Caco-2 (cell line): ENCODE data around the gene TDO2. TPM values are rescaled to one million over a fixed set of nuclear protein-coding genes. Genes with fewer than 3 reads are reported as not detected.
"Not testable (repeated sequence)": the region's sequence is repeated elsewhere in the genome, so short reads cannot be mapped to it uniquely, and the experiment has no call there.

Experiments used
- BruUV-seq: library from RNA; stranded (reverse); fragments of 400-500 nt; replicated peaks from 2 replicates; lab custom pipeline; 2021; lab: Mats Ljungman, UMichigan
- CTCF ChIA-PET: fragments of 300-600 bp; sonication (Branson Sonifier 250); formaldehyde crosslinking; loops from one replicate; lab custom pipeline; 2022; ENCODE audit warnings: antibody characterized with exemption; lab: Charles Lee
- POLR2A ChIA-PET: fragments of 300-600 bp; sonication (Branson Sonifier 250); formaldehyde crosslinking; loops from one replicate; lab custom pipeline; 2022; ENCODE audit warnings: antibody characterized with exemption; lab: Charles Lee
- DNase-seq, 2 experiments: peaks; one replicate each; pipeline versions ENCODE4 v3.0.0 to v3.0.0-alpha.2; 2020 to 2022
- H3K27me3 ChIP-seq: replicated peaks from 2 replicates; pipeline ENCODE4 v1.6.0; 2011; ENCODE audit warnings: low read length; ENCODE audit not compliant: control insufficient read depth, insufficient read depth
- H3K36me3 ChIP-seq: 2 replicates; pipeline ENCODE4 v1.5.1; 2011; ENCODE audit warnings: low read length; ENCODE audit not compliant: control insufficient read depth, insufficient read depth
- H3K4me1 ChIP-seq: fragments of 250-450 bp; sonication (Bioruptor Pico); 2 replicates; pipeline ENCODE4 v1.5.1; 2020; ENCODE audit warnings: mild to moderate bottlenecking
- H3K4me3 ChIP-seq: 2 replicates; pipeline ENCODE4 v1.5.1; 2011; ENCODE audit warnings: low read depth, mild to moderate bottlenecking, control low read depth, low read length
- H3K9me3 ChIP-seq: fragments of 250-450 bp; sonication (Bioruptor Pico); 2 replicates; pipeline ENCODE4 v1.5.1; 2020; ENCODE audit warnings: mild to moderate bottlenecking, moderate library complexity
- H3K27ac Mint-ChIP-seq: one replicate; pipeline ENCODE4 v1.8.0; 2022; ENCODE audit warnings: mixed read lengths; ENCODE audit not compliant: unreplicated experiment
- H3K27me3 Mint-ChIP-seq: one replicate; pipeline ENCODE4 v1.8.0; 2022; ENCODE audit warnings: mixed read lengths; ENCODE audit not compliant: insufficient read depth, unreplicated experiment
- H3K36me3 Mint-ChIP-seq: one replicate; pipeline ENCODE4 v1.8.0; 2022; ENCODE audit warnings: mild to moderate bottlenecking, mixed read lengths; ENCODE audit not compliant: insufficient read depth, unreplicated experiment
- H3K4me1 Mint-ChIP-seq: one replicate; pipeline ENCODE4 v1.8.0; 2022; ENCODE audit warnings: low read depth, mixed read lengths; ENCODE audit not compliant: unreplicated experiment
- H3K4me3 Mint-ChIP-seq: one replicate; pipeline ENCODE4 v1.8.0; 2022; ENCODE audit warnings: mild to moderate bottlenecking, moderate library complexity, mixed read lengths; ENCODE audit not compliant: unreplicated experiment
- H3K9me3 Mint-ChIP-seq: one replicate; pipeline ENCODE4 v1.8.0; 2022; ENCODE audit warnings: mixed read lengths; ENCODE audit not compliant: unreplicated experiment
- intact Hi-C: fragments of 100-400 bp; cut with micrococcal nuclease; formaldehyde crosslinking; loops from one replicate; pipeline ENCODE4 v1.10.0; 2022; ENCODE audit not compliant: unreplicated experiment
- total RNA-seq: library from RNA; stranded (reverse); gene quantifications from 2 replicates; pipeline ENCODE4 v1.2.3, GENCODE V29; 2022
- TF ChIP-seq, protein P1 (sequence below), 2 experiments: fragments of 200-600 bp in 1 of 2; IDR thresholded peaks; 1 replicate in 1 of 2; 2 replicates in 1 of 2; pipeline versions ENCODE4 v1.5.1 to v1.8.0; 2011 to 2022; ENCODE audit warnings: antibody characterized with exemption in 1 of 2, control low read depth in 1 of 2, inconsistent platforms in 1 of 2, low read depth in 1 of 2, low read length in 1 of 2, mild to moderate bottlenecking in 1 of 2, moderate library complexity in 1 of 2; ENCODE audit not compliant: insufficient read depth in 1 of 2, severe bottlenecking in 1 of 2, unreplicated experiment in 1 of 2

The TDO2 gene
- total RNA-seq, 1 experiment from 2014 or later, result 4.7 TPM

DNA sequence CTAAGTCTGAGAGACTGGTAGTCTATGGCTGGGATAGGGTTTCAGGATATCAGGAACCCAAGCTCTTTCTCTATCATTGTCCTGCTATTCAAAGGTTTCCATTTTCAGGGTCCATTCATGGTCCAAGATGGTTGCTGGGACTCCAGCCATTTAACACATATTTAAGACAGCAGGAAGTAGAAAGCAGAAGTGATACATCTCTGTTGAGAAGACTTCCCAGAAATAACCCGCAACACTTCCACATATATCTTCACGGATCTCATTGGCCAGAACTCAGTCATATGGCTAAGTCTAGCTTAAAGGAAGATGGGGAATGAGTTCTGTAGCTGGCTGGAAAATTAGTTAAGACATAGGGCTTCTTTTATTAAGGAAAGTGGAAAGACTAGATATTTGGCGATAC lies 26.3 kb downstream of the TDO2 start:
- no peak overlapping the region for H3K4me3 Mint-ChIP-seq
- intact Hi-C loops, result no loop called here
- TF ChIP-seq, protein P1, sequence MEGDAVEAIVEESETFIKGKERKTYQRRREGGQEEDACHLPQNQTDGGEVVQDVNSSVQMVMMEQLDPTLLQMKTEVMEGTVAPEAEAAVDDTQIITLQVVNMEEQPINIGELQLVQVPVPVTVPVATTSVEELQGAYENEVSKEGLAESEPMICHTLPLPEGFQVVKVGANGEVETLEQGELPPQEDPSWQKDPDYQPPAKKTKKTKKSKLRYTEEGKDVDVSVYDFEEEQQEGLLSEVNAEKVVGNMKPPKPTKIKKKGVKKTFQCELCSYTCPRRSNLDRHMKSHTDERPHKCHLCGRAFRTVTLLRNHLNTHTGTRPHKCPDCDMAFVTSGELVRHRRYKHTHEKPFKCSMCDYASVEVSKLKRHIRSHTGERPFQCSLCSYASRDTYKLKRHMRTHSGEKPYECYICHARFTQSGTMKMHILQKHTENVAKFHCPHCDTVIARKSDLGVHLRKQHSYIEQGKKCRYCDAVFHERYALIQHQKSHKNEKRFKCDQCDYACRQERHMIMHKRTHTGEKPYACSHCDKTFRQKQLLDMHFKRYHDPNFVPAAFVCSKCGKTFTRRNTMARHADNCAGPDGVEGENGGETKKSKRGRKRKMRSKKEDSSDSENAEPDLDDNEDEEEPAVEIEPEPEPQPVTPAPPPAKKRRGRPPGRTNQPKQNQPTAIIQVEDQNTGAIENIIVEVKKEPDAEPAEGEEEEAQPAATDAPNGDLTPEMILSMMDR (IDR thresholded peaks at IDR 0.05; ENCODE audit: insufficient read depth in 1 of 2, low read depth in 1 of 2, low read length in 1 of 2, severe bottlenecking in 1 of 2, unreplicated experiment in 1 of 2), result no peak
- Histone ChIP-seq H3K9me3 (no peaks in the 10 kb centered on the region), H3K27me3 (no peaks in the 10 kb centered on the region), H3K4me3 (no peak overlapping the region), H3K36me3 (no peaks in the 10 kb centered on the region), H3K4me1 (no peaks in the 10 kb centered on the region)
- ChIA-PET POLR2A (no interaction called here), CTCF (no interaction called here)
- H3K27ac Mint-ChIP-seq, result no peak overlapping the region
- H3K9me3 Mint-ChIP-seq, result peaks cover 27% of the 10 kb centered on the region
- H3K27me3 Mint-ChIP-seq, result no peaks in the 10 kb centered on the region
- DNase-seq, result no peak
- H3K4me1 Mint-ChIP-seq, result peaks cover 2% of the 10 kb centered on the region
- H3K36me3 Mint-ChIP-seq, result no peaks in the 10 kb centered on the region
- no TSS peak for BruUV-seq

DNA sequence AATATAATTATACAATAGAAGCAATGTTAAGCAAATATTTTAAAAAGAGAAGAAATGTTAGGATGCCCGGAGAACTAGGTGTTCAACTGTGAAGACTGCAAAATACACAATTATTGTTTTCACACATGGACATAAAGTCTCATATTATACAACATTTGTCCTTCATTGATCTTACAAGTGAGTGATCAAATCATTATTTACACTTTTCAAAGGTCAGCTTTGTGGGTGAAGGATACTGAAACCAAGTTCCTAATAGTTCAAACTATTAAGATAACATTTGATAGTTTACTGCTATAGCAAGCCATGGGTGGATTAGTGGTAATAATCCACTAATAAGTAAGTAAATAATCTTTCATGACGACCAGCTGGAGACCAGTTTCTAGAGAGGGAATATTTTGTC lies 26.8 kb downstream of the TDO2 start:
- Histone ChIP-seq H3K4me3 (no peak overlapping the region), H3K27me3 (no peaks in the 10 kb centered on the region), H3K4me1 (no peaks in the 10 kb centered on the region), H3K36me3 (no peaks in the 10 kb centered on the region), H3K9me3 (no peaks in the 10 kb centered on the region)
- peaks cover 32% of the 10 kb centered on the region for H3K9me3 Mint-ChIP-seq
- H3K36me3 Mint-ChIP-seq, result no peaks in the 10 kb centered on the region
- TF ChIP-seq, protein P1 (IDR thresholded peaks at IDR 0.05; ENCODE audit: insufficient read depth in 1 of 2, low read depth in 1 of 2, low read length in 1 of 2, severe bottlenecking in 1 of 2, unreplicated experiment in 1 of 2), result no peak
- BruUV-seq, result no TSS peak
- H3K4me1 Mint-ChIP-seq, result peaks cover 7% of the 10 kb centered on the region
- intact Hi-C loops, result no loop called here
- no peak overlapping the region for H3K27ac Mint-ChIP-seq
- H3K27me3 Mint-ChIP-seq, result no peaks in the 10 kb centered on the region
- DNase-seq, result no peak
- ChIA-PET CTCF (no interaction called here), POLR2A (no interaction called here)
- no peak overlapping the region for H3K4me3 Mint-ChIP-seq

DNA sequence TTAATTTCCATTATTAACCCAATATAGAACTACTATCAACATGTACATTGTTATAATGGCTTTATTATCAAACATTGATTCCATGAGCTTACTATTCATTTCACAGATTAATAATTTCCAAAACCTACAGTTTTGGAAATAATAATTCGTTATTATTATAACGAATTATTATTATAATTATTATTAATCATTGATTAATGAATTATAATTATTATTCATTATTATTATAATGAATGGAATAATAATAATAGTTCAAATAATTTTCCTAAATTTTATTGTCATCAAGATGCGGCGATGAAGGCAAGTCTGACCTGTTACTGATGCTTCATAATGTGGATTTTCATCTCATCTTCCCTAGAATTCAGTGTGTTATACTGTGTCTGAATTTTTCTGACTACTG lies 28.1 kb downstream of the TDO2 start:
- Mint-ChIP-seq H3K36me3 (no peaks in the 10 kb centered on the region), H3K27ac (no peak overlapping the region), H3K4me3 (no peak overlapping the region), H3K4me1 (peaks cover 11% of the 10 kb centered on the region), H3K27me3 (no peaks in the 10 kb centered on the region), H3K9me3 (peaks cover 38% of the 10 kb centered on the region)
- no peaks in the 10 kb centered on the region for H3K4me1 ChIP-seq
- H3K36me3 ChIP-seq, result no peaks in the 10 kb centered on the region
- ChIA-PET CTCF (no interaction called here), POLR2A (no interaction called here)
- no peak overlapping the region for H3K4me3 ChIP-seq
- H3K9me3 ChIP-seq, result no peaks in the 10 kb centered on the region
- no TSS peak for BruUV-seq
- intact Hi-C loops, result no loop called here
- TF ChIP-seq, protein P1 (IDR thresholded peaks at IDR 0.05; ENCODE audit: insufficient read depth in 1 of 2, low read depth in 1 of 2, low read length in 1 of 2, severe bottlenecking in 1 of 2, unreplicated experiment in 1 of 2), result no peak
- no peaks in the 10 kb centered on the region for H3K27me3 ChIP-seq
- DNase-seq, result no peak

DNA sequence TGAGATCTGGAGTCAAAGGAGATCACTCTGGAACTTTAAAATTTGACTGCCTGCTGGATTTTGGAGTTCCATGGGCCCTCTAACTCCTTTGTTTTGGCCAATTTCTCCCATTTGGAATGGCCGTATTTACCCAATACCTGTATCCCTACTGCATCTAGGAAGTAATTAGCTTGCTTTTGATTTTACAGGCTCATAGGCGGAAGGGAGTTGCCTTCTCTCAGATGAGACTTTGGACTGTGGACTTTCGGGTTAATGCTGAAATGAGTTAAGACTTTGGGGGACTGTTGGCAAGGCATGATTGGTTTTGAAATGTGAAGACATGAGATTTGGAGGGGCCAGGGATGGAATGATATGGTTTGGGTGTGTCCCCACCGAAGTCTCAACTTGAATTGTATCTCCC lies 31.1 kb downstream of the TDO2 start:
- Mint-ChIP-seq H3K9me3 (peaks cover 36% of the 10 kb centered on the region), H3K4me1 (peaks cover 11% of the 10 kb centered on the region)
- H3K4me1 ChIP-seq, H3K27ac Mint-ChIP-seq, H3K4me3 Mint-ChIP-seq, H3K36me3 Mint-ChIP-seq, POLR2A ChIA-PET, CTCF ChIA-PET, H3K27me3 Mint-ChIP-seq, DNase-seq, BruUV-seq, intact Hi-C loops, H3K36me3 ChIP-seq, H3K9me3 ChIP-seq, H3K27me3 ChIP-seq, H3K4me3 ChIP-seq: not testable (repeated sequence)
